CD4-positive, alpha-beta T cell (primary cell): ENCODE results near the gene ZKSCAN8. TPM values are rescaled to one million over a fixed set of nuclear protein-coding genes. Genes with fewer than 3 reads are reported as not detected.

ENCODE experiments used
- ATAC-seq: fragments of 200-7000 bp; cut with Tn5 transposase; one replicate; pipeline ENCODE4 v1.10.0; 2022; ENCODE audit warnings: mild to moderate bottlenecking; ENCODE audit not compliant: poor library complexity
- CTCF ChIA-PET: fragments of 350-600 bp; sonication (Branson Sonifier 250); formaldehyde crosslinking; loops from one replicate; lab custom pipeline; 2021; ENCODE audit warnings: antibody characterized with exemption, inconsistent platforms; lab: Charles Lee
- POLR2A ChIA-PET: fragments of 350-600 bp; sonication (Branson Sonifier 250); formaldehyde crosslinking; loops from one replicate; lab custom pipeline; 2021; ENCODE audit warnings: antibody characterized with exemption, inconsistent platforms; lab: Charles Lee
- DNase-seq, 14 experiments: peaks; one replicate each; pipeline ENCODE4 v3.0.0-alpha.2; 2013 to 2020; ENCODE audit warnings: mixed read lengths in 2 of 14
- H3K27ac ChIP-seq, 2 donors: one replicate each; pipeline versions ENCODE4 v1.5.1 to v1.7.0; 2013; ENCODE audit warnings: low read length in 2 of 2, low read depth in 1 of 2, mild to moderate bottlenecking in 1 of 2
- H3K27me3 ChIP-seq, 2 experiments: 1 replicate in 1 of 2; 2 replicates in 1 of 2; pipeline versions ENCODE4 v1.6.1 to v1.7.0; 2013; ENCODE audit warnings: low read length in 2 of 2, control low read depth in 1 of 2, mild to moderate bottlenecking in 1 of 2, moderate library complexity in 1 of 2; ENCODE audit not compliant: insufficient read depth in 2 of 2, control insufficient read depth in 1 of 2
- H3K36me3 ChIP-seq: one replicate; pipeline ENCODE4 v1.6.1; 2013; ENCODE audit warnings: low read length, control low read depth; ENCODE audit not compliant: insufficient read depth
- H3K4me1 ChIP-seq: one replicate; pipeline ENCODE4 v1.6.1; 2013; ENCODE audit warnings: low read length, control low read depth; ENCODE audit not compliant: insufficient read depth
- H3K4me3 ChIP-seq: one replicate; pipeline ENCODE4 v1.5.1; 2013; ENCODE audit warnings: mild to moderate bottlenecking, low read length, moderate library complexity
- H3K9me3 ChIP-seq, 2 experiments: 1 replicate in 1 of 2; 2 replicates in 1 of 2; pipeline versions ENCODE4 v1.6.1 to v1.7.0; 2013; ENCODE audit warnings: low read length in 2 of 2, mild to moderate bottlenecking in 2 of 2, control low read depth in 1 of 2, moderate library complexity in 1 of 2; ENCODE audit not compliant: control insufficient read depth in 1 of 2, insufficient read depth in 1 of 2
- H3K27ac Mint-ChIP-seq: one replicate; pipeline ENCODE4 v1.8.0; 2020; ENCODE audit warnings: mixed read lengths
- H3K27me3 Mint-ChIP-seq: one replicate; pipeline ENCODE4 v1.8.0; 2021; ENCODE audit warnings: mixed read lengths
- H3K36me3 Mint-ChIP-seq: one replicate; pipeline ENCODE4 v1.8.0; 2021; ENCODE audit warnings: low read depth, mixed read lengths
- H3K4me1 Mint-ChIP-seq: one replicate; pipeline ENCODE4 v1.8.0; 2021; ENCODE audit warnings: low read depth, mixed read lengths
- H3K4me3 Mint-ChIP-seq: one replicate; pipeline ENCODE4 v1.8.0; 2020; ENCODE audit warnings: mild to moderate bottlenecking, mixed read lengths
- H3K9me3 Mint-ChIP-seq: one replicate; pipeline ENCODE4 v1.8.0; 2020; ENCODE audit warnings: mixed read lengths
- intact Hi-C, 2 experiments: fragments of 100-400 bp; cut with DNase I in 1 of 2; cut with micrococcal nuclease in 1 of 2; formaldehyde crosslinking; loops; one replicate each; pipeline versions ENCODE4 v1.15.1 to v1.9.0; 2023 to 2025; cut with DNase I, micrococcal nuclease
- total RNA-seq, 174 experiments: library from RNA in 2 of 174; stranded (reverse) in 2 of 174; gene quantifications; one replicate each; pipeline ENCODE4 v1.2.3 and lab custom pipeline; 2021 to 2026
- TF ChIP-seq, protein P1 (sequence below): fragments of 200-600 bp; IDR thresholded peaks from one replicate; pipeline ENCODE4 v1.8.0; 2022; ENCODE audit warnings: antibody characterized with exemption, mild to moderate bottlenecking

The ZKSCAN8 gene
- total RNA-seq, 2 experiments from 2014 or later = 23.2 to 25.1 TPM

DNA sequence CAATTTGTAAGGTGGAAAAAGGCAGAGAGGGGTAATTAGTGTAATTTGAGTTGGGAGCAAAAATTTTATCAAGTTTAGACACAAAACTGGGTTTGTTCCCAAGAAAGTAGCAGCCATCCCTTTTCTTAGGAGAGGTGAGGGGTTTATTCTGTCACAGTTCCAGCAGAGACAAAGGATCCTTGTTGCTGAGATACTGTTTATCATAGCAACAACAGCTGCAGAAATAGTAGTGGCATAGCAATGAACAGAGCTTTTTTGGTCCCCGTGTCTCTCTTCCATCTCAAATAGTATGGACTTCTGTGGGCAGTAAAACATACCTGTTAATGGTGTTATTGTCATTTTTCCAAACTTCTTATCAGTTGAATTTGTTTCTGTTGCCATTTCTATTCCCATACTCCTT, 23.9 kb downstream of the ZKSCAN8 start:
- peaks cover 0 to 5% of the 10 kb centered on the region in 2 experiments for H3K9me3 ChIP-seq
- no peak overlapping the region for H3K4me3 Mint-ChIP-seq
- H3K9me3 Mint-ChIP-seq = no peaks in the 10 kb centered on the region
- no peak for DNase-seq
- H3K27me3 Mint-ChIP-seq = peaks cover 4% of the 10 kb centered on the region
- no peak overlapping the region for H3K27ac Mint-ChIP-seq
- no peaks in the 10 kb centered on the region for H3K36me3 ChIP-seq
- no peak overlapping the region for H3K27ac ChIP-seq
- ChIA-PET POLR2A (no interaction called here), CTCF (no interaction called here)
- H3K4me1 Mint-ChIP-seq = peaks cover 10% of the 10 kb centered on the region
- intact Hi-C loops = no loop called here
- no peaks in the 10 kb centered on the region for H3K27me3 ChIP-seq
- H3K36me3 Mint-ChIP-seq = peaks cover 4% of the 10 kb centered on the region
- TF ChIP-seq, protein P1, sequence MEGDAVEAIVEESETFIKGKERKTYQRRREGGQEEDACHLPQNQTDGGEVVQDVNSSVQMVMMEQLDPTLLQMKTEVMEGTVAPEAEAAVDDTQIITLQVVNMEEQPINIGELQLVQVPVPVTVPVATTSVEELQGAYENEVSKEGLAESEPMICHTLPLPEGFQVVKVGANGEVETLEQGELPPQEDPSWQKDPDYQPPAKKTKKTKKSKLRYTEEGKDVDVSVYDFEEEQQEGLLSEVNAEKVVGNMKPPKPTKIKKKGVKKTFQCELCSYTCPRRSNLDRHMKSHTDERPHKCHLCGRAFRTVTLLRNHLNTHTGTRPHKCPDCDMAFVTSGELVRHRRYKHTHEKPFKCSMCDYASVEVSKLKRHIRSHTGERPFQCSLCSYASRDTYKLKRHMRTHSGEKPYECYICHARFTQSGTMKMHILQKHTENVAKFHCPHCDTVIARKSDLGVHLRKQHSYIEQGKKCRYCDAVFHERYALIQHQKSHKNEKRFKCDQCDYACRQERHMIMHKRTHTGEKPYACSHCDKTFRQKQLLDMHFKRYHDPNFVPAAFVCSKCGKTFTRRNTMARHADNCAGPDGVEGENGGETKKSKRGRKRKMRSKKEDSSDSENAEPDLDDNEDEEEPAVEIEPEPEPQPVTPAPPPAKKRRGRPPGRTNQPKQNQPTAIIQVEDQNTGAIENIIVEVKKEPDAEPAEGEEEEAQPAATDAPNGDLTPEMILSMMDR = no peak
- peaks cover 7% of the 10 kb centered on the region for H3K4me1 ChIP-seq
- ATAC-seq = no peak
- no peak overlapping the region for H3K4me3 ChIP-seq

DNA sequence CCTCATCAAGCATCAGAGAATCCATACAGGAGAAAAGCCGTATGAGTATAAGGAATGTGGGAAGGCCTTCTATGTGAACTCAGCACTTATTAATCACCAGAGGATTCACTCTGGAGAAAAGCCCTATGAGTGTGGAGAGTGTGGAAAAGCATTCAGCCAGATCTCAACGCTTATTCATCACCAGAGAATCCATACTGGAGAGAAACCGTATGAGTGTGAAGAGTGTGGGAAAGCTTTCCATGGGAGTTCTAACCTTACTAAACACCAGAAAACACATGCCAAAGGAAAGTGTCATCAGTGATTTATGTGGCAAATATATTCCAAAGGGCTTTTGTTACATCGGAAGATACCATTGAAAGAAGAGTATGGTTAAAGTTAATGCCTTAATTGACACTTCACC, 25.4 kb downstream of the ZKSCAN8 start:
- ATAC-seq = no peak
- H3K36me3 ChIP-seq = no peaks in the 10 kb centered on the region
- peaks cover 4% of the 10 kb centered on the region for H3K36me3 Mint-ChIP-seq
- no peak for DNase-seq
- TF ChIP-seq, protein P1 = no peak
- CTCF ChIA-PET = no interaction called here
- no peaks in the 10 kb centered on the region for H3K27me3 ChIP-seq
- peaks cover 4% of the 10 kb centered on the region for H3K27me3 Mint-ChIP-seq
- POLR2A ChIA-PET = no interaction called here
- H3K4me3 Mint-ChIP-seq = no peak overlapping the region
- H3K9me3 Mint-ChIP-seq = no peaks in the 10 kb centered on the region
- H3K9me3 ChIP-seq = no peaks in the 10 kb centered on the region
- no peak overlapping the region for H3K27ac ChIP-seq
- intact Hi-C loops = no loop called here
- H3K4me1 ChIP-seq = no peaks in the 10 kb centered on the region
- no peak overlapping the region for H3K27ac Mint-ChIP-seq
- no peak overlapping the region for H3K4me3 ChIP-seq
- H3K4me1 Mint-ChIP-seq = peaks cover 4% of the 10 kb centered on the region

DNA sequence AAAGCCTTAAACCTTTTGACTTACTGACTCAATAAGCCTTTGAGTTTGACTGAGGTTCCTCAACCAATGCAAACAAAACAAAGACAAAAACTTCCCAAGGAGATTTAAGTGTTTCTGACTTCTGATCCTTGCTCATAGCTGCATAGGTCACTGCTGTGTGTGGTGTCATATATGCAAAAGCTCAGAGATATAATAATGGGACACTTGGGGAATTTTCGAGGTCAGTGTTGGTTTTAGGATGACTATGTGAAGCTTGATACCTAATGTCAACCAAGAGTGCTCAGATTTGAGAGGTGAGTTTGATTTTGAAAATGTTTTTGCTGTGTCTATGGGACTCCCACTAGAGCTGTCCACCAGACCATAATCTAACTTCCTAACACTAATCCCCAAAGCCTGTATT, 26.2 kb downstream of the ZKSCAN8 start:
- no peaks in the 10 kb centered on the region for H3K27me3 ChIP-seq
- ChIA-PET POLR2A (no interaction called here), CTCF (no interaction called here)
- H3K27ac ChIP-seq = no peak overlapping the region
- no peaks in the 10 kb centered on the region for H3K4me1 Mint-ChIP-seq
- no peaks in the 10 kb centered on the region for H3K36me3 ChIP-seq
- TF ChIP-seq, protein P1 = no peak
- ATAC-seq = no peak
- H3K9me3 ChIP-seq = no peaks in the 10 kb centered on the region
- DNase-seq = no peak
- H3K4me3 ChIP-seq = no peak overlapping the region
- H3K4me3 Mint-ChIP-seq = no peak overlapping the region
- H3K9me3 Mint-ChIP-seq = no peaks in the 10 kb centered on the region
- H3K4me1 ChIP-seq = no peaks in the 10 kb centered on the region
- intact Hi-C loops = no loop called here
- peaks cover 4% of the 10 kb centered on the region for H3K27me3 Mint-ChIP-seq
- no peaks in the 10 kb centered on the region for H3K36me3 Mint-ChIP-seq
- no peak overlapping the region for H3K27ac Mint-ChIP-seq
